ENCODE results near the gene SSBP1.
A peak's percentile ranks its signal among the peaks of the same experiment; 100 is the strongest.

The SSBP1 gene

DNA sequence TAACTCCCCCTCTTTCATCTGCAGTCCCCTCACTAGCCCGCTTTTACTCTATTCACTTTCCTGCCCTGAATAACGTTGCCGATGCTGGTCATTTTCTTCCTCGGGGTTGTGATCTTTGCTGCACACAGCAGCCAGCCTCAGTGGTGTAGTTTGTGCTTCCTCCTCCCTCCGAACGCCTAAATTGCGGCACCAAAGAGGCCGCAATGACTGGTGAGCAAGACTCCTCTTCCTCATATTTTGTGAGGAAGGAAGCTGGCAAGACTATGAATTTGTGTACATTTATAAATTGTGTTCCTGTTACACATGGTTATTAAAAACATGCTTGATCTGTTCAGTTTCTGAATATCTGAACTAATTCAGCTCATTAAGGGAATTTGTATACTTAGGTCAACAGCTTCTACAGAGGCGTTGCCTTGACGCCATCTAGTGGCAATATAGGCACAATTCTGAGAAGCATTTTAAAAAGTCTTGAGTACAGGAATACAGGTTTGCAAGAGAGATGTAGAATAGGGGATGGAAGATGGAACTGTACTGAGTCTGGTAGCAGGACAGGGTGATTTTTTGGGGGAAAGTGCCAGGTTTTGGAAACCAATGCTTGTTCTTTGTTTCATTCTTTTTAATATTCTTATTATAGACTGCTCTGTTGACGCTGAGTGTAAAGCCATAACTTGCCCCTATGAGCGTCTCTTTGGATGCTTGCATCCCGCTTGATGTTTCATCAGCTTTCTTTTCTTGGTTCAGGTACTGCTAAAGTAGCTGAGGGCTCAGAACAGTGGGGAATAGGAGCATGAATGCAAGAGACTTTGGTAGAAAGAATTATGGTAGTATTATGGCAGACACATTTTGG, 47.8 kb downstream of the SSBP1 start:
- DNase-seq, result peak; percentile 3 to 57

GRCh38 chr7:141788296-141788695, 50.1 kb downstream of the SSBP1 start:
- no peak for DNase-seq

DNA sequence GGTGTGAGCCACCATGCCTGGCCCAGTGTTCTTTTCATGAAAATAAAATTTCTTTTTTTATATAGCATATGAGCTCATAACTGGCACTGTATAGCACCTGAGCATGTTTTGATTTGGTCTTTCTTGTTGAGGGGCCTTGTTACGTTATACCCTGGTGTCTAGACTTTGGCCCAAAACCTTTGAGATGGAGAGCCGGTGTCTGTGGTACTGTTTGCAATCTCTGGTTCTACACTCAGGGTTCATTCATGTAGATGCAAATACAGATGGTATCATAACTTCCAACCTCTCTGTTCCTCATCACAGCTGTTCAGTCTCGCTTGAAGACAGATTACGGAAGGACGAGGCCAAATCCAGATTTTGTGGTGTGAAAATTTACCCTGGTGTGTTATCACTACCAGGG, 51.8 kb downstream of the SSBP1 start, which contains the start of gene TAS2R5:
Gene TAS2R5, plus strand, starts transcription at position 301 of the 400 bp plus-strand sequence. CDS start 145 bp downstream, outside the sequence.
- no peak for DNase-seq

DNA sequence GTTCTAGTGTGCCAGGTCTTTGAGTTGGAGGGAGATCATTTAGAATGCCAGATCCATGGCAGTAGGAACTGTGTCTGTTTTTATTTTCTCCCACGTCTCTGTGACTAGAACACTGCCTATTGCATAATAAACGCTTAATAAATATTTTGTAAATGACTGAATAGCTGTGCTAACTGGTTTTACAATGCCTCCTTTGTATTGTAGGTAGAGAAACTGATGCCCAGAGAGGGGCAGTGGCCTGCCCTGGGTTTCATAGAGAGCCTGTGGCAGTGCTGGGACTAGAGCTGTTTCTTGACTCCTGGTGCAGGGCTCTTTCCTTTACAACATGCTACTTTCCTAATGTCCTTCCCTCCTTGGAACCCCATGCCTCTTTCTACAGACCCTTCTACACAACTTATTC, 54.4 kb downstream of the SSBP1 start:
- no peak for DNase-seq

Measured in NCI-H524 (cell line).